Measurements from ENCODE around the gene DCDC2B.
"Not testable (repeated sequence)": the region's sequence is repeated elsewhere in the genome, so short reads cannot be mapped to it uniquely, and the experiment has no call there.

Gene DCDC2B

GRCh38 chr1:32208891-32209328 is at the start of gene DCDC2B:
Gene DCDC2B, plus strand, starts transcription at chr1:32209089. Its CDS starts 5 bp downstream, at chr1:32209094.
- DNase-seq (ENCODE audit: low spot score) (peak; percentile 85), FAIRE-seq (no peak)

- DNase-seq (ENCODE audit: low spot score): no peak
- FAIRE-seq: no peak
These were observed 49.7 kb upstream of the DCDC2B start for GRCh38 chr1:32159189-32159588.

- DNase-seq (ENCODE audit: low spot score): no peak
- no peak for FAIRE-seq
These were observed 45.5 kb upstream of the DCDC2B start for GRCh38 chr1:32163405-32163804.

- not testable (repeated sequence) for FAIRE-seq; DNase-seq (ENCODE audit: low spot score)
These were observed 43.3 kb upstream of the DCDC2B start for GRCh38 chr1:32165633-32166032.

- FAIRE-seq (no peak), DNase-seq (ENCODE audit: low spot score) (no peak)
These were observed 37.9 kb upstream of the DCDC2B start for GRCh38 chr1:32170991-32171390.

DNA sequence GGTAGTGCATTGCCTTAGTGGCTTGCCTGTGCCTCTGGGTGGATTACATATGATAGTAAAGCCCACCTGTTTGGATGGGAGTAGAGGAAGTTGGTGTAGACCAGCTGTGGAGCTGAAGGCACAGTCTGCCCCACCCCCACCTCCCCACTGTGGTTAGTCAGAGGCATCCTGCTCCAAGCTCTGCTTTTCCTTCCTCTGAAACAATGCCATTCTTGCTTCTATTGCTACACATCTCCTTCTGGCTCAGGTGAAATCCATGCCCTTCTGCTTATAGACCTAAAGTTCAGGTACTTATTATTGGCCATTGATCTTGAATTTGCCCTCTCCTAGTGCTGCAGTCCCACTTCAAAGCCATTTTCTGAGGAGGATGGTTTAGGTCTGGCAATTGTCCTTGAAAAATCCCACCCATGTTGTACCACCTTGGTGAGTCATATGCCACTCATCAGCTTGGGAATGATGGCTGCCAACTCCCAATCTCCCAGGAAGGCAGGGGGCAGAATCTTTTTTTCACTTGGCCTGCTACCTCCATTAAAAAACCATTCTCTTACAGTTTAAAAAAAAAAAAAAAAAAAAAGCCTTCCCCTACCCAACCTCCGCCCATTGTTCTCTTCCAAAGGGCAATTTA is 36.2 kb upstream of the DCDC2B start:
- FAIRE-seq (no peak), DNase-seq (ENCODE audit: low spot score) (peak; percentile 25)

- no peak for FAIRE-seq
These were observed 30.3 kb upstream of the DCDC2B start for GRCh38 chr1:32178380-32179192.

GRCh38 chr1:32179193-32179442 is 29.8 kb upstream of the DCDC2B start:
- FAIRE-seq (no peak), DNase-seq (ENCODE audit: low spot score) (no peak)

More at GRCh38 chr1:32178380-32179192, 30.3 kb upstream of the DCDC2B start:
- no peak for DNase-seq (ENCODE audit: low spot score)

DNA sequence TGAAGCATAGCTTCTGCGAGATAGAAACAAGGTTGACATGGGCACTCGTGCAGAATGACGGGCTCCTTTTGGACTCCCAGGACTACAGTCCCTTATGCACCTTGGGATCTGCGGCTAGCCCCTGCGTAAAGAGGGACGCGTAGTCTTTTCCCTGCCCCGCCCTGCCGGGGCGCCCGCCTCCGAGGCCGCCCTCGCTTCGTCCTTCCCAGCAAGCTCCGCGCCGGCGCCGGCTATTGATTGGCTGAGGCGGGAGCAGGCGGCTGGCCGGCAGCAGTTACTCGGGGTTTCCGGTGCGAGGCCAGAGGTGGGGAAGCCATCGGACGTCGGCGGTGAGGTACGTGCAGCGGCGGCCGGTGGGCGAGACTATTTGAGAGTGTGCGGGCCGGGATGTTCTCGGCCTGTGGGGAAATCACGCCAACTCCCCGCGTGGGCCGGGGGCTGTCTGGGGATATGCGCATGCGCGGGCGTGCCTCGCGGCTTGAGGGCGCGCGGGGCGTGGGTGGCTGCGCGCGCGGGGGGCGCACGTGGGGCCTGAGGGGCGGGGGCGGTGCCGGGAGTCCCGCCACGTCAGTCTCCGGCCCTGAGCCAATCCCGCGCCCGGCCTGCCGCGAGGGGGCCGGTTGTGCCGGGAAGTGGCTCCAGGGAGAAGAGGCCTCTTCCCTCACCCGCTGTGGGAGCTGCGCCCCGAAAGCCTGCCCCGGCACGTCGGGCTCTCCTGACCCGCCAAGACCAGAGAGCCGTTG is 29.3 kb upstream of the DCDC2B start, which contains the start of gene TXLNA:
Gene TXLNA (plus strand): TSS at position 233 of the 743 bp plus-strand sequence. CDS start 671 bp downstream, outside the sequence.
- peak; percentile 84 for DNase-seq (ENCODE audit: low spot score)
- FAIRE-seq: no peak

GRCh38 chr1:32180186-32181060 is 28.5 kb upstream of the DCDC2B start:
- FAIRE-seq (no peak), DNase-seq (ENCODE audit: low spot score) (peak; percentile 28)

DNA sequence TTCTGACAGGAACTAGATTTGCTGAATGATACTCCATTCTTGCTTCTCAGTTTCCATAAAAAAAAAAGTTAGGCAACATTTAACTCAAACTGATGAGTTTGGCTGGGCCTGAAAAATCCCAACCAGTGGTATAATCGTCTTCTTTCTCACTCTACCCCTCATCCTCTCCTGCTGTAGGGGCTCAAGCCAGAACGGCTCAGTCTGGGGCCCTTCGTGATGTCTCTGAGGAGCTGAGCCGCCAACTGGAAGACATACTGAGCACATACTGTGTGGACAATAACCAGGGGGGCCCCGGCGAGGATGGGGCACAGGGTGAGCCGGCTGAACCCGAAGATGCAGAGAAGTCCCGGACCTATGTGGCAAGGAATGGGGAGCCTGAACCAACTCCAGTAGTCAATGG is 27.8 kb upstream of the DCDC2B start:
- DNase-seq (ENCODE audit: low spot score) (no peak), FAIRE-seq (no peak)

GRCh38 chr1:32181563-32181962 is 27.3 kb upstream of the DCDC2B start:
- DNase-seq (ENCODE audit: low spot score) (no peak), FAIRE-seq (no peak)

GRCh38 chr1:32182060-32182459 is 26.8 kb upstream of the DCDC2B start:
- no peak for DNase-seq (ENCODE audit: low spot score)
- FAIRE-seq: no peak

DNA sequence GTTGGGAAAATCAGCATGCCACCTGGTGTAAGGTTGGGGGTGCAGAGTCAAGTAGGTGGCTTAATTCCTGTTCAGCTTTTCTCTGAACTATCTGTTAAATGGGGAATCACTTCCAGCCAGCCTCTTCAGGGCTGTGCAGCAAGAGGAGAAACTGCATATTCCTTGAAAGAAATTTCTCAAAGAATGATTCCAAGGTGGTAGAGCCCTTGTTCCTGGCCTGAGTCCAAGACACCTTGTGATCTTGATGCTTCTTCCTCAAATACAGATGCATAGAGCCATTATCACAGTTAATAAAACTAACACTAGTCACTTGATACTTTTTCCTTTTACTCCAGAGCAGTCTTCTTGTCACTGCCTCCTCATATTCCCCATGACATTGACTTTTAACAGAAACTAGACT is 24.2 kb upstream of the DCDC2B start:
- DNase-seq (ENCODE audit: low spot score) (no peak), FAIRE-seq (no peak)

DNA sequence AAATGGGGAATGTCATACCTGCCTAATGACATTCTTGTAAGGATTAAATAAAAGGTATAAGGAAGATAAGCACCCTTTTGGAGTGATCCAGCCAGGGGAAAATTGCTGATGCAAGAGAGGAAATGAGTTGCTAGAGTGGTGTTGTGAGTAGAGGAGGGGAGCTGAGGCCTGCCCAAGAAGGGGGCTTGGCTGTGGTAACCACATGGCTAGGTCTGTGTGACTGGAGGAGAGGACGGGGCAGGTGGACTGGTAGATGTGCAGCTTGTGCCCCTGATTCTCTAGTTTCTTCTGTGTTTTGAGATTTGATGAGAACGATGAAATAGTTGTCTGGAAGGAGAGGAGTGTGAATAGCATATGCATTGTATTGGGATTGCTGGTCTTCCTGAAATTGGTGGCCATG is 22.8 kb upstream of the DCDC2B start:
- DNase-seq (ENCODE audit: low spot score) (no peak), FAIRE-seq (no peak)

DNA sequence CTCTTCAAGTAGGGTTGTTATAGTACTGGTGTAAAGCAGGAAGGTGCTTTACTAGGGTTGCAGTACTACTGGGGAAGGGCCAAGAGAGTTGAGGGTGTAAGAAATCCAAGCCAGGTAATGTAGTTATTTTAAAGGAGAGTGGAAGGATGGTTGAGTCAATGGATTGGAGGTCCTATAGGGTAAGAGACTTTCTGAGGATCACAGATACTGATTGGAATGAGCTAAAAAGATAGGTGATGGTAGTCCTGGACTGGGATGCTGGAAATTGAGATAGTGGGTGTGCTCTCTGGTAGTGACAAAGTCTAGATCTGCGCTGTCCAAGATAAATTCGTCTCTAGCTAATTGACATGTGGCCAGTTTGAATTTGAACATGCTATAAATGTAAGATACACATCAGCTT is 22.4 kb upstream of the DCDC2B start:
- FAIRE-seq (no peak), DNase-seq (ENCODE audit: low spot score) (no peak)

GRCh38 chr1:32187850-32188249 is 21.0 kb upstream of the DCDC2B start:
- FAIRE-seq (no peak), DNase-seq (ENCODE audit: low spot score) (no peak)

- FAIRE-seq (no peak), DNase-seq (ENCODE audit: low spot score) (no peak)
These were observed 16.5 kb upstream of the DCDC2B start for GRCh38 chr1:32192220-32192948.

- DNase-seq (ENCODE audit: low spot score) (no peak), FAIRE-seq (no peak)
These were observed 13.9 kb upstream of the DCDC2B start for GRCh38 chr1:32194984-32195383.

GRCh38 chr1:32195531-32195930 is 13.4 kb upstream of the DCDC2B start:
- DNase-seq (ENCODE audit: low spot score): no peak

More at GRCh38 chr1:32195531-32195930, 13.4 kb upstream of the DCDC2B start:
- no peak for FAIRE-seq
